ENCODE data around the gene TRERF1. TPM values are rescaled to one million over a fixed set of nuclear protein-coding genes. Genes with fewer than 3 reads are reported as not detected.

The TRERF1 gene
- total RNA-seq, 4 donors from 2014 or later = 14.7 to 22.0 (median 19.0) TPM

GRCh38 chr6:42295181-42295580, 156.5 kb downstream of the TRERF1 start:
- no peaks in the 10 kb centered on the region for H3K36me3 ChIP-seq
- peaks cover 7% of the 10 kb centered on the region for H3K4me1 ChIP-seq
- WGBS = 100% methylated on average over 1 of the region's 1 CpG
- H3K4me3 ChIP-seq = no peak overlapping the region
- DNase-seq (ENCODE audit: low spot score in 2 of 2) = no peak
- TF ChIP-seq POLR2AphosphoS5 (IDR thresholded peaks at IDR 0.05) = no peak
- TF ChIP-seq POLR2A (IDR thresholded peaks at IDR 0.05) = no peak
- TF ChIP-seq, protein P1, sequence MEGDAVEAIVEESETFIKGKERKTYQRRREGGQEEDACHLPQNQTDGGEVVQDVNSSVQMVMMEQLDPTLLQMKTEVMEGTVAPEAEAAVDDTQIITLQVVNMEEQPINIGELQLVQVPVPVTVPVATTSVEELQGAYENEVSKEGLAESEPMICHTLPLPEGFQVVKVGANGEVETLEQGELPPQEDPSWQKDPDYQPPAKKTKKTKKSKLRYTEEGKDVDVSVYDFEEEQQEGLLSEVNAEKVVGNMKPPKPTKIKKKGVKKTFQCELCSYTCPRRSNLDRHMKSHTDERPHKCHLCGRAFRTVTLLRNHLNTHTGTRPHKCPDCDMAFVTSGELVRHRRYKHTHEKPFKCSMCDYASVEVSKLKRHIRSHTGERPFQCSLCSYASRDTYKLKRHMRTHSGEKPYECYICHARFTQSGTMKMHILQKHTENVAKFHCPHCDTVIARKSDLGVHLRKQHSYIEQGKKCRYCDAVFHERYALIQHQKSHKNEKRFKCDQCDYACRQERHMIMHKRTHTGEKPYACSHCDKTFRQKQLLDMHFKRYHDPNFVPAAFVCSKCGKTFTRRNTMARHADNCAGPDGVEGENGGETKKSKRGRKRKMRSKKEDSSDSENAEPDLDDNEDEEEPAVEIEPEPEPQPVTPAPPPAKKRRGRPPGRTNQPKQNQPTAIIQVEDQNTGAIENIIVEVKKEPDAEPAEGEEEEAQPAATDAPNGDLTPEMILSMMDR (IDR thresholded peaks at IDR 0.05) = no peak
- no peak for TF ChIP-seq EP300 (IDR thresholded peaks at IDR 0.05)
- H3K27ac ChIP-seq = no peak overlapping the region
- H3K27me3 ChIP-seq = no peaks in the 10 kb centered on the region
- no peaks in the 10 kb centered on the region for H3K9me3 ChIP-seq

GRCh38 chr6:42294759-42295158, 157.0 kb downstream of the TRERF1 start:
- Histone ChIP-seq H3K27me3 (no peaks in the 10 kb centered on the region), H3K4me3 (no peak overlapping the region), H3K36me3 (no peaks in the 10 kb centered on the region), H3K27ac (no peak overlapping the region), H3K9me3 (no peaks in the 10 kb centered on the region), H3K4me1 (peaks cover 7% of the 10 kb centered on the region)
- TF ChIP-seq EP300 (IDR thresholded peaks at IDR 0.05) = no peak
- TF ChIP-seq POLR2A (IDR thresholded peaks at IDR 0.05) = no peak
- TF ChIP-seq, protein P1 (IDR thresholded peaks at IDR 0.05) = no peak
- TF ChIP-seq POLR2AphosphoS5 (IDR thresholded peaks at IDR 0.05) = no peak
- 74% methylated on average over 3 of the region's 3 CpGs for WGBS
- DNase-seq (ENCODE audit: low spot score in 2 of 2) = no peak

- H3K36me3 ChIP-seq = no peaks in the 10 kb centered on the region
- H3K27me3 ChIP-seq = no peaks in the 10 kb centered on the region
- DNase-seq (ENCODE audit: low spot score in 2 of 2) = no peak
- H3K4me1 ChIP-seq = peaks cover 7% of the 10 kb centered on the region
- H3K4me3 ChIP-seq = no peak overlapping the region
- no peaks in the 10 kb centered on the region for H3K9me3 ChIP-seq
- TF ChIP-seq POLR2A (IDR thresholded peaks at IDR 0.05) (no peak), EP300 (IDR thresholded peaks at IDR 0.05) (no peak), POLR2AphosphoS5 (IDR thresholded peaks at IDR 0.05) (no peak)
- TF ChIP-seq, protein P1 (IDR thresholded peaks at IDR 0.05) = no peak
- H3K27ac ChIP-seq = no peak overlapping the region
- 72% methylated on average over 5 of the region's 5 CpGs for WGBS
Observed at GRCh38 chr6:42293386-42293977, 158.2 kb downstream of the TRERF1 start.

GRCh38 chr6:42292004-42292740, 159.6 kb downstream of the TRERF1 start:
- no peak overlapping the region for H3K4me3 ChIP-seq
- H3K27ac ChIP-seq = no peak overlapping the region
- no peak for TF ChIP-seq POLR2A (IDR thresholded peaks at IDR 0.05)
- no peak for TF ChIP-seq POLR2AphosphoS5 (IDR thresholded peaks at IDR 0.05)
- no peak for TF ChIP-seq EP300 (IDR thresholded peaks at IDR 0.05)
- TF ChIP-seq, protein P1 (IDR thresholded peaks at IDR 0.05) = no peak
- H3K27me3 ChIP-seq = no peaks in the 10 kb centered on the region
- no peaks in the 10 kb centered on the region for H3K36me3 ChIP-seq
- WGBS = 74% methylated on average over 9 of the region's 9 CpGs
- no peak for DNase-seq (ENCODE audit: low spot score in 2 of 2)
- no peaks in the 10 kb centered on the region for H3K9me3 ChIP-seq
- peaks cover 2% of the 10 kb centered on the region for H3K4me1 ChIP-seq

DNA sequence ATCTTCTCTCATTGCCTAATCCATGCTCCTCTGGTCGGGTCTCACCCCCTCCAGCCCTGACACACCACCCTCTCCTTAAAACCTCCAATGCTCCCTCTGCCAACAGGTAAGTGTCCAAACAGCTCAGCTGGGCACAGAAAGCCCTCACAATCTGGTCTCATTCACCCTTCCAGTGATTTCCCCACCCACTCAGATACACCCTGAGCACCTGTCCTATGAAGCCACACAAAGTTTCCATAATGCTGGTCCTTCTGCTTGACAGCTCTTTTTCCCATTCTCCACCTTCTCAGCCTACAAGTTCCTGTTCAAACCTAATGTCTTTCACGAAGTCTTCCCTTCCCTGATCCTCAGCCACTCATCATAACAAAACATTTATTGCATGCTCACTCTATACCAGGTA, 164.0 kb downstream of the TRERF1 start:
- Histone ChIP-seq H3K9me3 (no peaks in the 10 kb centered on the region), H3K27ac (no peak overlapping the region), H3K27me3 (no peaks in the 10 kb centered on the region), H3K36me3 (no peaks in the 10 kb centered on the region), H3K4me1 (no peaks in the 10 kb centered on the region), H3K4me3 (no peak overlapping the region)
- no peak for DNase-seq (ENCODE audit: low spot score in 2 of 2)
- TF ChIP-seq, protein P1 (IDR thresholded peaks at IDR 0.05) = no peak
- no peak for TF ChIP-seq POLR2A (IDR thresholded peaks at IDR 0.05)
- WGBS = 88% methylated on average over 2 of the region's 2 CpGs

All from suprapubic skin (tissue), 4 donors.